Pancreas (tissue), 10 donors: ENCODE data around the gene GSTM5. TPM values are rescaled to one million over a fixed set of nuclear protein-coding genes. Genes with fewer than 3 reads are reported as not detected.
"Not testable (repeated sequence)": the region's sequence is repeated elsewhere in the genome, so short reads cannot be mapped to it uniquely, and the experiment has no call there.

Experiments used
- ATAC-seq, 4 donors: fragments of 200-7000 bp; cut with Tn5 transposase; one replicate each; pipeline versions ENCODE4 v1.8.0 to v1.9.1; 2020; ENCODE audit warnings: mild to moderate bottlenecking in 4 of 4, moderate library complexity in 4 of 4
- DNase-seq, 6 donors: peaks; one replicate each; pipeline ENCODE4 v3.0.0-alpha.2; 2020
- FAIRE-seq: peaks from 2 replicates; lab custom pipeline; 2012; peaks lifted over from hg19 to GRCh38; lab: Jason Lieb, UNC
- H3K27ac ChIP-seq, 4 donors: fragments of 200-600 bp; sonication (generic); 1 replicate in 3 of 4; 2 replicates in 1 of 4; pipeline versions ENCODE4 v1.5.0 to v1.8.0; 2020
- H3K27me3 ChIP-seq, 4 donors: fragments of 200-600 bp; one replicate each; pipeline ENCODE4 v1.8.0; 2021
- H3K36me3 ChIP-seq, 3 donors: fragments of 200-600 bp; sonication (generic) in 1 of 3; one replicate each; pipeline versions ENCODE4 v1.5.0 to v1.8.0; 2020 to 2021
- H3K4me1 ChIP-seq, 3 donors: fragments of 200-600 bp; one replicate each; pipeline ENCODE4 v1.8.0; 2021
- H3K4me3 ChIP-seq, 4 donors: fragments of 200-600 bp; sonication (generic) in 2 of 4; one replicate each; pipeline versions ENCODE4 v1.5.0 to v1.8.0; 2020 to 2021
- H3K9me3 ChIP-seq, 4 donors: fragments of 200-600 bp; one replicate each; pipeline ENCODE4 v1.8.0; 2021
- CTCF ChIP-seq, 4 donors: fragments of 200-600 bp; sonication (generic) in 3 of 4; IDR thresholded peaks; one replicate each; pipeline versions ENCODE4 v1.5.0 to v1.8.0; 2021; ENCODE audit warnings: antibody characterized with exemption in 4 of 4
- WGBS, 2 donors: extraction: QIAGEN DNeasy Blood & Tissue Kit; methylation state at CpG; one replicate each; pipeline ENCODE4 v1.1.7; 2013; 5-methylcytosine and 5-hydroxymethylcytosine counted together
- intact Hi-C, 3 donors: fragments of 100-400 bp; cut with DNase I; formaldehyde crosslinking; loops; one replicate each; pipeline versions ENCODE4 v1.11.1 to v1.14.2; 2022
- polyA plus RNA-seq, 2 donors: library from polyadenylated mRNA; stranded (reverse); fragments of 200-250 nt; gene quantifications; one replicate each; pipeline ENCODE4 v1.2.3, GENCODE V29; 2013
- total RNA-seq, 6 donors: library from RNA; stranded (reverse); fragmentation: NEBNext Ultra II Directional in 4 of 6; extraction: Animal tissue kit (Norgen Biotek cat#: 25700) in 4 of 6; gene quantifications; one replicate each; pipeline versions ENCODE4 v1.2.1 to v1.2.4, GENCODE V29; 2021 to 2023
- donor health status: healthy with polysubstance abuse.
- donor health status: DM: no; HTN: no; CAD: no; lungs with moderate emphysema.
- donor health status: DM: no; HTN: no; CAD: no.
- donor health status: control.
- donor health status: control.
- donor health status: Bipolar disorder and iron deficiency.
- donor health status: DM: yes; HTN: yes; CAD: no.
- donor health status: DM: no; HTN: no; CAD: no.
- donor health status: DM: no; HTN: no; CAD: no.
- donor health status: DM: yes; HTN: yes; CAD: no.

Gene GSTM5
- total and polyA plus RNA-seq, 8 donors = 0.42 to 4.5 (median 2.1) TPM

- 90 to 97% methylated on average over 11 of the region's 11 CpGs for WGBS, 2 donors
- Histone ChIP-seq H3K27ac (no peak overlapping the region), H3K4me1 (no peaks in the 10 kb centered on the region), H3K4me3 (no peak overlapping the region), H3K9me3 (no peaks in the 10 kb centered on the region), H3K27me3 (no peaks in the 10 kb centered on the region), H3K36me3 (no peaks in the 10 kb centered on the region)
- DNase-seq = peak in 1 of 6 donors; percentile 3
- ATAC-seq = no peak
- intact Hi-C loops = no loop called here
- no peak for FAIRE-seq
- TF ChIP-seq CTCF (IDR thresholded peaks at IDR 0.05) = no peak
Observed at GRCh38 chr1:109750241-109750882, 38.3 kb downstream of the GSTM5 start.

- no peak for FAIRE-seq
- intact Hi-C loops = no loop called here
Observed at GRCh38 chr1:109750920-109751319, 38.9 kb downstream of the GSTM5 start.

GRCh38 chr1:109751531-109752260, 39.6 kb downstream of the GSTM5 start:
- ATAC-seq (no peak), FAIRE-seq (no peak), DNase-seq (peak in 1 of 6 donors; percentile 11)
- intact Hi-C loops = no loop called here
- H3K27ac ChIP-seq = no peak overlapping the region
- no peaks in the 10 kb centered on the region for H3K4me1 ChIP-seq
- H3K9me3 ChIP-seq = no peaks in the 10 kb centered on the region
- 82 to 90% methylated on average over 12 of the region's 12 CpGs for WGBS, 2 donors
- no peak overlapping the region for H3K4me3 ChIP-seq
- no peak for TF ChIP-seq CTCF (IDR thresholded peaks at IDR 0.05)
- no peaks in the 10 kb centered on the region for H3K27me3 ChIP-seq
- no peaks in the 10 kb centered on the region for H3K36me3 ChIP-seq

More at GRCh38 chr1:109750920-109751319, 38.9 kb downstream of the GSTM5 start:
- no peaks in the 10 kb centered on the region for H3K36me3 ChIP-seq
- H3K27me3 ChIP-seq = no peaks in the 10 kb centered on the region
- no peak for ATAC-seq
- WGBS, 2 donors = 50 to 59% methylated on average over 6 of the region's 6 CpGs
- peak in 1 of 6 donors; percentile 5 for DNase-seq
- no peak overlapping the region for H3K27ac ChIP-seq
- no peaks in the 10 kb centered on the region for H3K4me1 ChIP-seq
- H3K9me3 ChIP-seq = no peaks in the 10 kb centered on the region
- TF ChIP-seq CTCF (IDR thresholded peaks at IDR 0.05) = no peak
- H3K4me3 ChIP-seq = no peak overlapping the region

- FAIRE-seq = no peak
- intact Hi-C loops = no loop called here
- no peak overlapping the region for H3K4me3 ChIP-seq
- TF ChIP-seq CTCF (IDR thresholded peaks at IDR 0.05) = no peak
- H3K27me3 ChIP-seq = no peaks in the 10 kb centered on the region
- no peak for ATAC-seq
- H3K4me1 ChIP-seq = no peaks in the 10 kb centered on the region
- no peaks in the 10 kb centered on the region for H3K36me3 ChIP-seq
- WGBS, 2 donors = 58 to 78% methylated on average over 2 of the region's 2 CpGs
- no peaks in the 10 kb centered on the region for H3K9me3 ChIP-seq
- H3K27ac ChIP-seq = no peak overlapping the region
- no peak for DNase-seq
Observed at GRCh38 chr1:109754738-109755137, 42.7 kb downstream of the GSTM5 start.

- ATAC-seq, H3K27me3 ChIP-seq, FAIRE-seq, H3K27ac ChIP-seq, H3K4me3 ChIP-seq, intact Hi-C loops, H3K36me3 ChIP-seq, DNase-seq, H3K4me1 ChIP-seq, H3K9me3 ChIP-seq: not testable (repeated sequence)
- 89 to 94% methylated on average over 5 of the region's 5 CpGs for WGBS, 2 donors
Observed at GRCh38 chr1:109756325-109756724, 44.3 kb downstream of the GSTM5 start.
